Activated naive CD8-positive, alpha-beta T cell (primary cell): ENCODE measurements around the gene ATAD3B.
"Not testable (repeated sequence)": the region's sequence is repeated elsewhere in the genome, so short reads cannot be mapped to it uniquely, and the experiment has no call there.

Experiments used
- H3K27ac Mint-ChIP-seq: one replicate; pipeline ENCODE4 v1.8.0; 2021; ENCODE audit warnings: mixed read lengths
- H3K27me3 Mint-ChIP-seq: one replicate; pipeline ENCODE4 v1.8.0; 2021; ENCODE audit warnings: mixed read lengths
- H3K36me3 Mint-ChIP-seq: one replicate; pipeline ENCODE4 v1.8.0; 2021; ENCODE audit warnings: mixed read lengths
- H3K4me1 Mint-ChIP-seq: one replicate; pipeline ENCODE4 v1.8.0; 2021; ENCODE audit warnings: low read depth, mixed read lengths
- H3K4me3 Mint-ChIP-seq: one replicate; pipeline ENCODE4 v1.8.0; 2021; ENCODE audit warnings: mild to moderate bottlenecking, mixed read lengths
- H3K9me3 Mint-ChIP-seq: one replicate; pipeline ENCODE4 v1.8.0; 2021; ENCODE audit warnings: low read depth, mixed read lengths

ATAD3B gene

DNA sequence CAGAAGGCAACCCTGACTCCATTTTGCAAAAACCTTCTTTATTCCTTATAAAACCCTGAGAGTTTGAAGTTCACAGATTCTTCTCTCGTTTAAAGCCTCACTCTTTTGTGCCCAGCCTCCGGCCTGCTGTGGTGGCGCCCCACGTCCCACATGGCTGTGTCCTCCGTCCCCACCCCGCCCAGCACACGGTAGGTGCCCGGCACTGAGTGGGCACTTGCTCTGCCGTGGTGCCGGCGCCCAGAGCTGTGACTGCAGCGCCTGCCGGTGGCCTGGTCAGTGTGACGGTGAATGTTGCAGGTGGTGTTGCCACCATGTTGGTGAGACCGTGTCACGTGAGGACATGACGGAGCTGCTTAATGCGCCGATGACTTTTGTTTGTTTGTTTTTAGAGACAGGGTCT lies 49.8 kb downstream of the ATAD3B start:
- H3K4me1 Mint-ChIP-seq, result no peaks in the 10 kb centered on the region
- H3K9me3 Mint-ChIP-seq, result no peaks in the 10 kb centered on the region
- no peaks in the 10 kb centered on the region for H3K36me3 Mint-ChIP-seq
- H3K27me3 Mint-ChIP-seq, result no peaks in the 10 kb centered on the region
- no peak overlapping the region for H3K27ac Mint-ChIP-seq
- H3K4me3 Mint-ChIP-seq, result no peak overlapping the region

DNA sequence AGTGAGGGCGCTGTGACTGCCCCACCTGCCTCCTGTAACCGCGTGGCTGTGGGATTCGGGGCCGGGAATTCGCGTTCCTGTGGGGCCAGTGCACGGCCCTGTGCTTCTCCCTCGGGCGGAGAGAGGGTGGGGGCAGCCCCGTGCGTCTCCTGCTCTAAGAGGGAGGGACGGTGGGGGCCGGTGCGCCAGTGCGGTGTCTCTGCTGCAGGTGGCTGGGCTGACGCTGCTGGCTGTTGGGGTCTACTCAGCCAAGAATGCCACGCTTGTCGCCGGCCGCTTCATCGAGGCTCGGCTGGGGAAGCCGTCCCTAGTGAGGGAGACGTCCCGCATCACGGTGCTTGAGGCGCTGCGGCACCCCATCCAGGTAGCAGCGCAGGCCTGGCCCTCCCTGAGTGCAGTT lies 51.0 kb downstream of the ATAD3B start:
- H3K4me3 Mint-ChIP-seq, H3K27me3 Mint-ChIP-seq, H3K4me1 Mint-ChIP-seq, H3K27ac Mint-ChIP-seq, H3K36me3 Mint-ChIP-seq, H3K9me3 Mint-ChIP-seq: not testable (repeated sequence)

DNA sequence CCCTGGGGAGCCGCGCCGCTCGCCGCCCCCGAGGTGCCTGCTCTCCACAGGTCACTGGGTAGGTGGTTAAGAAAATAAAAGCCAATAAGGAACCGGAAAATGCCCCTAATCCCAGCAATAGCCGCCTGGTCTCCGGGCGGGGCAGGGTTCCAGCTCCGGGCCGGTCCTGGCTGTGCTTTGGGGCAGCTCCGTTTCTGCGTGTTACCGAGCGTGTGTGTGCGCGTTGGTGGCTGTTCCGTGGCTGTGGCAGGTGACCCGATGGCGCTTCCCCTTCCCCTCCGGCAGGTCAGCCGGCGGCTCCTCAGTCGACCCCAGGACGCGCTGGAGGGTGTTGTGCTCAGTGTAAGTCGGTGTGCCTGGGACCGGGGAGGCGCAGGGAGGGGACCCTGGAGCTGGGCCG lies 51.7 kb downstream of the ATAD3B start:
- H3K36me3 Mint-ChIP-seq, H3K27me3 Mint-ChIP-seq, H3K27ac Mint-ChIP-seq, H3K4me3 Mint-ChIP-seq, H3K9me3 Mint-ChIP-seq, H3K4me1 Mint-ChIP-seq: not testable (repeated sequence)

DNA sequence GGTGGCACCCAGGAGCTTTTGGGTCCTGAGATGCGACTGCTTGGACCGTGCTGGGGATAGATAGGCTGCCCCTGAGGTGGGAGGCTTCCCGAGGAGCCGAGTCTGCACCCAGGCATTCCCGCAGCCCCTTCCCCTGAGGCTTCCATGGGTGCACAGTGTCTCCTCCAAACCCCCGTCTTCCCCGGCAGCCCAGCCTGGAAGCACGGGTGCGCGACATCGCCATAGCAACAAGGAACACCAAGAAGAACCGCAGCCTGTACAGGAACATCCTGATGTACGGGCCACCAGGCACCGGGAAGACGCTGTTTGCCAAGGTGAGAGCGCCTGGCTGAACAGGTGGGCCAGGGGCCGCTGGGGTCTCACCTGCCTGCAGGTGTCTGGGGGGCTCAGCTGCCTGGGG lies 52.1 kb downstream of the ATAD3B start:
- H3K27ac Mint-ChIP-seq, H3K36me3 Mint-ChIP-seq, H3K27me3 Mint-ChIP-seq, H3K4me3 Mint-ChIP-seq, H3K4me1 Mint-ChIP-seq, H3K9me3 Mint-ChIP-seq: not testable (repeated sequence)

DNA sequence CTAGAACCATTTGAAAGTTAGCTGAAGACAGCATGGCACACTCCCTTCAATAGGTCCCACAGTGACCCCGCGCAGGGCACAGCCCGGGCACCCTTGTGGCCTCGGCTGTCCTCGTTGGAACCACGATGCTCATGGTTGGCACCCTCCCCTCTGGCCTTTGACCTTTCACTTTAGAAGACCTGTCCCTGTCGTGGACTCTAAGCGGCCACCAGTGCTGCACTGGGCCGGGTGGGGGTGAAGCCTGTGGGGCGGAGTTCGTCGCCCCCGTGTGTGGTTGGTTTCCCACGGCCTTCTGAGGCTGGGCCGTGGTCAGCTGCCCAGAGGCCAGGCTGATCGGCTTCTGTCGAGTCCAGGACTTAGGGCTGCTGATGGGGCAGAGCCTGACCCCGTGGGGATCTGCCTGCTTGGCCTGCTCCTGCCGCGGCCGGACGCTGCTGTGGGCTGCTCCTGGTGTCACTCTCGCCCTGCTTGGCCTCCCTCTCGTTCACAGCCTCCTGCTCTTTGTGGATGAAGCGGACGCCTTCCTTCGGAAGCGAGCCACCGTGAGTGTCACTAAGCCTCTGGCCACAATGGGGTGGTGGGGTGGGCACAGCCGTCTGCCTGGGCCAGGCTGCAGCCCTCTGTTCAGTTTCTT lies 53.3 kb downstream of the ATAD3B start:
- not testable (repeated sequence) for H3K4me1 Mint-ChIP-seq, H3K27ac Mint-ChIP-seq, H3K9me3 Mint-ChIP-seq, H3K36me3 Mint-ChIP-seq, H3K4me3 Mint-ChIP-seq, H3K27me3 Mint-ChIP-seq

DNA sequence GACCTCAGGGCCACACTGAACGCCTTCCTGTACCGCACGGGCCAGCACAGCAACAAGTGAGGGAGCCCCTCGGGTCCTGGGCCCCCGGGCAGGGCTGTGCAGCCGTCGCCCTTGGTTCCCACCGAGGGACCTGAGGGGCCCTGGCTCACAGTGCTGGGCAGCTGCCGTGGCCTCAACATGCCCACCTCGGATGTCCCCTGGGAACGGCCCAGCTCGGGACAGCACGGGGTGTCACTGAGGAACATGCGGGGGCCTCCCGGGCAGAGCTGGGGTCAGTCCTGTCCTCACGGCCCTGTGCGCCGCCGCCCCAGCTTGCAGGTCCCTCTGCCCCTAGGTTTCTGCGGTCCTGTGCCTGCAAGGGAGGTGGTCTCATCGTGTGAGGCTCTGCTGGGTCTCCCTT lies 54.9 kb downstream of the ATAD3B start:
- H3K36me3 Mint-ChIP-seq, H3K27ac Mint-ChIP-seq, H3K9me3 Mint-ChIP-seq, H3K27me3 Mint-ChIP-seq, H3K4me3 Mint-ChIP-seq, H3K4me1 Mint-ChIP-seq: not testable (repeated sequence)

DNA sequence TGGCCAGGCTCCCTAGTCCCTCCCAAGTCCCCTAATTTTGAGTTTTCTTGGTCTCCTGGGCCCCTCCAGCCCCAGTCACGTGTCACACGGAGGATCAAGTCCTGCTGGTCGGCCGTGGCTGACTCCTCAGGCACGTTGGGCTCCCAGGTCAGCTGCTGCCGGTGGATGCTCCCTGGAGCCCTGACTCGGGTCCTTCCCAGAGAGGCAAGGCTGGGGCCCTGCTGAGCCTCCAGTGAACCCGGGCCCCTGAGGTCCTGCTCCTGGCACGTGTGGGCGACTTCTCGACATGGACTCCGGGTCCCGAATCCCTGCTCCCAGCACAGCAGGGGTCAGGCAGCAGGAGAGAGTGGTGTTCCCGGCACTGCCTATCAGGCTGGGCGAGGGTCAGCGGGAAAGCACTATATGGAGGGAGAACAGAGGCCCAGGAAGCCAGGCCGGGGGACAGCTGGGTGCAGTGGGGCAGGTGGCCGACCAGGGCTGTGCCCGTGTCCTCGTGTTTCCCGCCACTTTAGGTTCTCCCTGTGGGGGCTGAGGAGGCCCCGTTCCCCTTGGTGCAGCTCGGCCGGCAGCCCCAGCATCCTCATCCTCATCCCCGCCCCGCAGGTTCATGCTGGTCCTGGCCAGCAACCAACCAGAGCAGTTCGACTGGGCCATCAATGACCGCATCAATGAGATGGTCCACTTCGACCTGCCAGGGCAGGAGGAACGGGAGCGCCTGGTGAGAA lies 55.7 kb downstream of the ATAD3B start:
- Mint-ChIP-seq H3K9me3 (no peaks in the 10 kb centered on the region), H3K4me1 (no peaks in the 10 kb centered on the region), H3K36me3 (peaks cover 6% of the 10 kb centered on the region), H3K4me3 (no peak overlapping the region), H3K27me3 (no peaks in the 10 kb centered on the region), H3K27ac (no peak overlapping the region)

DNA sequence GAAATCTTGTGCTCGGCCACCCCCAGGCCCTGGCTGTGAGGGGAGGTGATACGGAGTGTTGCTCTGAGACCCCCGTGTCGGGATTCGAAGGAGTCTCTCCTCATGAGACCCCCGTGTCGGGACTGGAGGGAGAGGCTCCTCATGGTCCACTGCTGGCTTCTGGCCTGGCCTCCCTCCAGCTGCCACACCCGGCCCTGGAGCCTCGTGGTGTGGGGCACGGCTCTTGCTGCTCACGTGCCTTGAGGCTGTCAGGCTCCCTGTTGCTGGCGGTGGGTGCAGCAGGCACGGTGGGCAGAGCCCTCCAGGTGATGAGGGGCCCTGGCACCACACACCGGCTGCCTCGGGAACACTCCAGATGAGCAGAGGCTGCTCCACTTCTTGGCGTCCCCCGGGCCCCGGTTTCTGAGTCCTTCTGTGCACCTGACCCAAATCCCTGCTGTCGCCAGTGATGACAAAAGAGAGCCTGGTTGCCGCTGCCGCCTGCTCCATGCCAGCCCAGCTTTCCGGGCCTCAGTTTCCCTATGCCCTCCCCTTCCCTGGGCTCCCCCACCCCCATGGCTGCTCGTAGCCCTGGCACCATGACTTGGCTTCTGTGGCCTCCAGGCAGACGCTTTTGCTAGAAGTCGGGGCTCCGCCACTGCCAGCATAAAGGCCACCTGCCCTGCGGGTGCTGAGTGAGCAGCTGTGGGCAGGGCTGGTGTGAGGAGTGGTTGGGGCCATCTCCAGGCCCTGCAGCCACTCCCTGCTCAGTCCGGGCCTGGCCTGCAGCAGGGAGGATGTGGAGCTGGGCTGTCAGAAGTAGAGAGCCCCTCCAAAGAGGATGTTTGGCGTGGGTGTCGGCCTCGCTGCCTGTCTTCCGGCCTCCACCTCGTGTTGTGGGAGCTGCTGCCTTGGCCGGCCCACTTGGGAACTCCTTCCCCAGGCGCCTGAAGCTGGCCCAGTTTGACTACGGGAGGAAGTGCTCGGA lies 57.0 kb downstream of the ATAD3B start:
- Mint-ChIP-seq H3K36me3 (peaks cover 6% of the 10 kb centered on the region), H3K4me3 (no peak overlapping the region), H3K27ac (no peak overlapping the region), H3K27me3 (no peaks in the 10 kb centered on the region), H3K9me3 (no peaks in the 10 kb centered on the region), H3K4me1 (no peaks in the 10 kb centered on the region)

DNA sequence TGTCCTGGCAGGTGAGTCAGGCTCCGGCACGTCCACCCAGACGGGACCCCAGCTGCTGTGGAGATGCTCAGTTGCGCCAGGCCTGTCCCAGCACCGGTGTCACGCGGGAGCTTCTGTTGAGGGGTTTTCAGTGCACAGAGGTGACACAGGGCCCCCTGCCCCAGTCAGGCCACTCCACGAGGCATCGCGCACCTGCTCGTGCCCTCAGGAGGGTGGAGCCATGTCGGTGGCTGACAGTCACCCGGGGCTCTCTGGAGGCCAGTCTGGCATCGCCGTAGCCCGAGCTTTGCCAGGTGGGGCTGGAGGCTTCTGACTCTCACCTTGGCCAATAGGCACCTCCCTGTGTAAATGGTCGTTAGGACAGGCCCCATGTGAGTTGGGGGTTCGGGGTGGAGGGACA lies 57.8 kb downstream of the ATAD3B start:
- no peak overlapping the region for H3K27ac Mint-ChIP-seq
- H3K36me3 Mint-ChIP-seq, result peaks cover 6% of the 10 kb centered on the region
- no peaks in the 10 kb centered on the region for H3K4me1 Mint-ChIP-seq
- H3K27me3 Mint-ChIP-seq, result no peaks in the 10 kb centered on the region
- H3K9me3 Mint-ChIP-seq, result no peaks in the 10 kb centered on the region
- no peak overlapping the region for H3K4me3 Mint-ChIP-seq

DNA sequence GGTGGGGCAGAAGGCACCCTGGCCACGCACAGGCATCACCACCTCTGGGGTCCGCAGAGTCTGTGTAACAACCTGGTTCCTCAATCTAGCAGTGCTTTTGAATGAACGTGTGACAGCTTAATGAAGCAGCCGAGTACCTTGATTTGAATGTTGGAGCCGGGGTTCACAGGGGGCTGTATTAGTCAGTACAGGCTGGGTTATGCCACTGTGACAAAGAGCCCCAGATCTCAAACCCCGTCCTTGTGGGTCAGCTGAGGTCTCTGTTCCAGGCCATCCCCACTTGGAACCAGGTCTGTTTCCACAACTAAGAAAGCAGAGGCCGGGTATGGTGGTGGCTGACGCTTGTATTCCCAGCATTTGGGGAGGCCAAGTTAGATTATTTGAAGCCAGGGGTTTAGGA lies 58.4 kb downstream of the ATAD3B start:
- Mint-ChIP-seq H3K27me3 (no peaks in the 10 kb centered on the region), H3K9me3 (no peaks in the 10 kb centered on the region), H3K4me1 (no peaks in the 10 kb centered on the region), H3K36me3 (peaks cover 6% of the 10 kb centered on the region), H3K4me3 (no peak overlapping the region), H3K27ac (no peak overlapping the region)

DNA sequence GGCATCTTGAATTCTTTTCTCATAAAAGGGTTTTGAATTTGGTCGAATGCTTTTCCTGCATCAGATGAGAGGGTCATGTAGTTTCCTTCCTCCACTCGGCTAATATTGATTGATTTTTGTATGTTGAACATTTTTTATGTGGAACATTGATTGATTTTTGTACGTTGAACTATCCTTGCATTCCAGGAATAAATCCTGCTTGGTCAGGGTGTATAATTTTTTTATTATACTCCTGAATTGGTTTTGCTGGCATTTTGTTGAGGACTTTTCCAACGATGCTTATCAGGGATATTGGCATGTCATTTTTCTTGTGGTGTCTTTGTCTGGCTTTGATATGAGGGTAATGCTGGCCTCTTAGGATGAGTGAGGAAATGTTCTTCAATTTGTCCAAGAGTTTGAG lies 60.4 kb downstream of the ATAD3B start:
- no peaks in the 10 kb centered on the region for H3K27me3 Mint-ChIP-seq
- peaks cover 6% of the 10 kb centered on the region for H3K36me3 Mint-ChIP-seq
- no peaks in the 10 kb centered on the region for H3K4me1 Mint-ChIP-seq
- H3K9me3 Mint-ChIP-seq, result no peaks in the 10 kb centered on the region
- no peak overlapping the region for H3K27ac Mint-ChIP-seq
- no peak overlapping the region for H3K4me3 Mint-ChIP-seq

DNA sequence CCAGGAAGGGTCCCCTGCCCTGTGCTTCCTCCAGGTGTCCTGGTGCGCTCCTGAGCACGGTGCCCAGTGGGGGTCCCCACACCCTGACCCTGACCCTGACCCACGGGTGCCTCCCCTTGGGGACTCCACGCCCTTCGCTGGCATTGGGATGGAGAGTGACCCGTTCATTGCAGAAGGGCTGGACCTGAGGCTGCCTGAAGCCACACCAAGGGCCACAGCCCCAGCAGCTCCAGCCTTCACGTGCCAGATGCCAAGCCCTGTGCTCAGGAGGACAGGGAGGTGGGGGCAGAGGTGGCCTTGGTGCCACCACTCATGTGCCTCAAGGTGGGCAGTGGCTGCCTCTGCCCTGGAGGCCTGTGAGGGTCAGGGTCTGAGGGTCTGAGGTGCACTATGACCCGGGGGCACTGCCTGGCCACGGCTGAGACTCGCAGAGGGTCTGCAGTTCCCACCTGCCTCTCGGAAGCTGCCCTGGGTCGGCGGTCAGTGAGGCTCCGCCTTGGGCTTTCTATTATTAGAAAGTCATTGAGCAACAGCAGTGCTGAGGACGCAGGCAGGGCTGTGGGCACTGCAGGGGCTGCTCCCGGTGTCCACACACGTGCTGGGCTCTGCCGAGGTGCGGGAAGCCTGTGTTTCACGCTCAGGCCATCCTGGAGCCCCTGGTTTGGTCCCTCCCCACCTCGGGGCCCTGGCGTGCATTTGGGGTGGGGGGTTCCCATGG lies 61.8 kb downstream of the ATAD3B start:
- not testable (repeated sequence) for H3K9me3 Mint-ChIP-seq, H3K4me1 Mint-ChIP-seq, H3K4me3 Mint-ChIP-seq, H3K36me3 Mint-ChIP-seq, H3K27me3 Mint-ChIP-seq, H3K27ac Mint-ChIP-seq

DNA sequence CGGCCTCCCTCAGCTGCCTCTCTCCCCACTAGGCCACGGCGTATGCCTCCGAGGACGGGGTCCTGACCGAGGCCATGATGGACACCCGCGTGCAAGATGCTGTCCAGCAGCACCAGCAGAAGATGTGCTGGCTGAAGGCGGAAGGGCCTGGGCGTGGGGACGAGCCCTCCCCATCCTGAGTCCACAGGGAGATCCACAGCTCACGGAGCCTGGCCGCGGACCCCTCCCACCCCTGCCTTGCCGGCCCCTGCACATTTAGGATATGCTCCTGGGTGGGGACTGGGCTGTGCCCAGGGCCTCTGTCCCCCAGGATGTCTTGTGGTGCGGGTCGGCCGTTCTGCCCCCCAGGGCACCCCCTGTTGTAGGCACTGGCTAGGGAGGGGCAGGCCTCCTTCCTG lies 62.3 kb downstream of the ATAD3B start:
- not testable (repeated sequence) for H3K9me3 Mint-ChIP-seq, H3K4me3 Mint-ChIP-seq, H3K27ac Mint-ChIP-seq, H3K27me3 Mint-ChIP-seq, H3K4me1 Mint-ChIP-seq, H3K36me3 Mint-ChIP-seq

DNA sequence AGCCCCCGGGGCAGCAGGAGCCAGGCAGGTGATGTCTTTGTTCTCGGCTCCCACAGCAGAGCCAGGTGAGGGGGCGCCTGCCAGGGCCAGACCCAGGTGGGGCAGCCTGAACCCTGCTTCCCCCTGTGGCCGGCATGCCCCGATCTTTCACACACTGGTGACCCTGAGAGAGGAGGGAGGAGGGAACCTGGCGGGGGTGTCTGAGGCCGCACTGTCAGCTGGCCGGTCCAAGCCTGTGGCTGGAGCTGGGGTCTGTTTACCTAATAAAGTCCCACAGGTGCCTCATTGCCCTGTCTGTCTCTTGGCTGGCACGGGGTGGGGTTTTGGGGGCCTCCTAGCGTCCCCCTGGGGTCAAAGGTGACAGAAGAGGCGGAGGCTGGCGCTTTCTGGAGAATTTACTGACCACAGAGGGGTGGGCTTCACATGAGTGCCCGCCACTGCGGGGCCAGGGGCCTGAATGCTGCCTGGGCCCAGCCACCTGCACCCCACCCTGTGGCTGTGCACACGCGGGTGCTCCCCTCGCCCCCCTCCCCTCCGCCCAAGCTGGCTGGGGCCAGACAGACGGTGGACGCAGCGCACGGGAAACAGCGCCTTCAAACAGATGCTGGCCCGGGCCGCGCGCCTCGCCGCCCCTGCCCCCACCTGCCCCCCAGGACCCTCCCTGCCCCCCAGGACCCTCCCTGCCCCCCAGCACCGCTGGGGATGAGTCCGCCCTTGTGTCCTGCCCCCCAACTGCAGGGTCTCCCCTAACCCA lies 63.0 kb downstream of the ATAD3B start:
- H3K27ac Mint-ChIP-seq, result no peak overlapping the region
- H3K27me3 Mint-ChIP-seq, result no peaks in the 10 kb centered on the region
- H3K36me3 Mint-ChIP-seq, result peaks cover 6% of the 10 kb centered on the region
- H3K4me1 Mint-ChIP-seq, result no peaks in the 10 kb centered on the region
- no peak overlapping the region for H3K4me3 Mint-ChIP-seq
- no peaks in the 10 kb centered on the region for H3K9me3 Mint-ChIP-seq
